ENCODE data around the gene BNIP1.
A peak's percentile ranks its signal among the peaks of the same experiment; 100 is the strongest.
"Not testable (repeated sequence)": the region's sequence is repeated elsewhere in the genome, so short reads cannot be mapped to it uniquely, and the experiment has no call there.

BNIP1 gene

GRCh38 chr5:173144200-173145176 lies at the start of gene BNIP1:
TSS of gene BNIP1 (plus strand) at chr5:173144531. CDS start at chr5:173144546, 15 bp downstream.
- H3K4me3 ChIP-seq: peak within 1 kb of the TSS; percentile 71 to 99 (median 88)
- peak within 1 kb of the TSS; percentile 62 to 97 (median 92) for H3K27ac ChIP-seq

GRCh38 chr5:173098787-173099186 lies 45.5 kb upstream of the BNIP1 start:
- Histone ChIP-seq H3K27ac (no peak overlapping the region), H3K4me3 (no peak overlapping the region)

GRCh38 chr5:173099461-173099860 lies 44.9 kb upstream of the BNIP1 start:
- H3K4me3 ChIP-seq: no peak overlapping the region
- H3K27ac ChIP-seq: no peak overlapping the region

- H3K27ac ChIP-seq: no peak overlapping the region
- H3K4me3 ChIP-seq: no peak overlapping the region
These were observed 43.1 kb upstream of the BNIP1 start for GRCh38 chr5:173101245-173101644.

- no peak overlapping the region for H3K4me3 ChIP-seq
- no peak overlapping the region for H3K27ac ChIP-seq
These were observed 40.9 kb upstream of the BNIP1 start for GRCh38 chr5:173103411-173103810.

- no peak overlapping the region for H3K4me3 ChIP-seq
- no peak overlapping the region for H3K27ac ChIP-seq
These were observed 35.4 kb upstream of the BNIP1 start for GRCh38 chr5:173108914-173109313.

GRCh38 chr5:173114536-173114935 lies 29.8 kb upstream of the BNIP1 start:
- Histone ChIP-seq H3K4me3 (no peak overlapping the region), H3K27ac (no peak overlapping the region)

GRCh38 chr5:173119719-173120118 lies 24.6 kb upstream of the BNIP1 start:
- Histone ChIP-seq H3K27ac (no peak overlapping the region), H3K4me3 (no peak overlapping the region)

- Histone ChIP-seq H3K27ac (no peak overlapping the region), H3K4me3 (no peak overlapping the region)
These were observed 20.9 kb upstream of the BNIP1 start for GRCh38 chr5:173123416-173123815.

GRCh38 chr5:173132166-173132565 lies 12.2 kb upstream of the BNIP1 start:
- not testable (repeated sequence) for H3K27ac ChIP-seq, H3K4me3 ChIP-seq

- H3K27ac ChIP-seq: no peak overlapping the region
- no peak overlapping the region for H3K4me3 ChIP-seq
These were observed 5.6 kb upstream of the BNIP1 start for GRCh38 chr5:173138707-173139106.

GRCh38 chr5:173139631-173140030 lies 4.7 kb upstream of the BNIP1 start:
- no peak overlapping the region for H3K4me3 ChIP-seq

GRCh38 chr5:173140769-173141168 lies 3.6 kb upstream of the BNIP1 start:
- no peak overlapping the region for H3K4me3 ChIP-seq
- no peak overlapping the region for H3K27ac ChIP-seq

More at GRCh38 chr5:173139631-173140030, 4.7 kb upstream of the BNIP1 start:
- H3K27ac ChIP-seq: no peak overlapping the region

- peak overlapping the region in 1 of 21 experiments; percentile 92 for H3K27ac ChIP-seq
- no peak overlapping the region for H3K4me3 ChIP-seq
These were observed 764 bp upstream of the BNIP1 start for GRCh38 chr5:173143567-173143966.

GRCh38 chr5:173148354-173148753 lies 4.0 kb downstream of the BNIP1 start:
- Histone ChIP-seq H3K27ac (no peak overlapping the region), H3K4me3 (no peak overlapping the region)

- H3K27ac ChIP-seq: no peak overlapping the region
- H3K4me3 ChIP-seq: no peak overlapping the region
These were observed 8.2 kb downstream of the BNIP1 start for GRCh38 chr5:173152547-173152946.

GRCh38 chr5:173153842-173154241 lies 9.5 kb downstream of the BNIP1 start:
- Histone ChIP-seq H3K4me3 (no peak overlapping the region), H3K27ac (no peak overlapping the region)

GRCh38 chr5:173154619-173155018 lies 10.3 kb downstream of the BNIP1 start:
- not testable (repeated sequence) for H3K4me3 ChIP-seq, H3K27ac ChIP-seq

GRCh38 chr5:173155912-173156311 lies 11.6 kb downstream of the BNIP1 start:
- H3K27ac ChIP-seq: no peak overlapping the region

GRCh38 chr5:173158366-173158765 lies 14.0 kb downstream of the BNIP1 start:
- H3K27ac ChIP-seq: no peak overlapping the region
- H3K4me3 ChIP-seq: no peak overlapping the region

More at GRCh38 chr5:173155912-173156311, 11.6 kb downstream of the BNIP1 start:
- H3K4me3 ChIP-seq: no peak overlapping the region

GRCh38 chr5:173159256-173159655 lies 14.9 kb downstream of the BNIP1 start:
- H3K4me3 ChIP-seq: no peak overlapping the region
- H3K27ac ChIP-seq: no peak overlapping the region
